ENCODE results near the gene MAPK8.

GRCh38 chr10:48464121-48464870, 157.8 kb downstream of the MAPK8 start:
- TF ChIP-seq CTCF (conservative IDR thresholded peaks at IDR 0.05; ENCODE audit: low read length) = no peak
- TF ChIP-seq EZH2phosphoT487 (IDR thresholded peaks at IDR 0.05; ENCODE audit: borderline replicate concordance, low read depth, low read length) = no peak

All from OCI-LY7 (cell line).